ENCODE measurements around the gene CACNA1C.
"Not testable (repeated sequence)": the region's sequence is repeated elsewhere in the genome, so short reads cannot be mapped to it uniquely, and the experiment has no call there.

CACNA1C gene

GRCh38 chr12:2484141-2484776 is 431.5 kb downstream of the CACNA1C start:
- no peaks in the 10 kb centered on the region for H3K4me1 ChIP-seq (ENCODE audit: control insufficient read depth, insufficient read depth, low read length)
- H3K9me3 ChIP-seq (ENCODE audit: control insufficient read depth, low read length) = no peaks in the 10 kb centered on the region
- H3K36me3 ChIP-seq (ENCODE audit: control insufficient read depth, insufficient read depth, low read length, severe bottlenecking) = peaks cover 29% of the 10 kb centered on the region
- H3K4me3 ChIP-seq (ENCODE audit: low read length) = no peak overlapping the region
- no peak for DNase-seq (ENCODE audit: low read depth)
- no peaks in the 10 kb centered on the region for H3K27me3 ChIP-seq (replicated peaks; ENCODE audit: control insufficient read depth, insufficient read depth, low read length)
- H3K9ac ChIP-seq (ENCODE audit: low read length) = no peak overlapping the region

- Histone ChIP-seq H3K27me3 (replicated peaks; ENCODE audit: control insufficient read depth, insufficient read depth, low read length) (no peaks in the 10 kb centered on the region), H3K4me1 (ENCODE audit: control insufficient read depth, insufficient read depth, low read length) (no peaks in the 10 kb centered on the region), H3K9me3 (ENCODE audit: control insufficient read depth, low read length) (no peaks in the 10 kb centered on the region), H3K9ac (ENCODE audit: low read length) (no peak overlapping the region), H3K36me3 (ENCODE audit: control insufficient read depth, insufficient read depth, low read length, severe bottlenecking) (peaks cover 29% of the 10 kb centered on the region), H3K4me3 (ENCODE audit: low read length) (no peak overlapping the region)
- DNase-seq (ENCODE audit: low read depth) = no peak
Measured at GRCh38 chr12:2485681-2486080, 432.9 kb downstream of the CACNA1C start.

- Histone ChIP-seq H3K9ac (ENCODE audit: low read length) (no peak overlapping the region), H3K36me3 (ENCODE audit: control insufficient read depth, insufficient read depth, low read length, severe bottlenecking) (peaks cover 32% of the 10 kb centered on the region), H3K27me3 (replicated peaks; ENCODE audit: control insufficient read depth, insufficient read depth, low read length) (no peaks in the 10 kb centered on the region), H3K4me3 (ENCODE audit: low read length) (no peak overlapping the region), H3K4me1 (ENCODE audit: control insufficient read depth, insufficient read depth, low read length) (no peaks in the 10 kb centered on the region), H3K9me3 (ENCODE audit: control insufficient read depth, low read length) (no peaks in the 10 kb centered on the region)
- no peak for DNase-seq (ENCODE audit: low read depth)
Measured at GRCh38 chr12:2486796-2487195, 434.0 kb downstream of the CACNA1C start.

GRCh38 chr12:2487278-2487677 is 434.5 kb downstream of the CACNA1C start:
- Histone ChIP-seq H3K4me3 (ENCODE audit: low read length) (no peak overlapping the region), H3K9me3 (ENCODE audit: control insufficient read depth, low read length) (no peaks in the 10 kb centered on the region), H3K4me1 (ENCODE audit: control insufficient read depth, insufficient read depth, low read length) (no peaks in the 10 kb centered on the region), H3K36me3 (ENCODE audit: control insufficient read depth, insufficient read depth, low read length, severe bottlenecking) (peaks cover 35% of the 10 kb centered on the region), H3K9ac (ENCODE audit: low read length) (no peak overlapping the region), H3K27me3 (replicated peaks; ENCODE audit: control insufficient read depth, insufficient read depth, low read length) (no peaks in the 10 kb centered on the region)
- DNase-seq (ENCODE audit: low read depth) = peak; percentile 63

- Histone ChIP-seq H3K9me3 (ENCODE audit: control insufficient read depth, low read length) (no peaks in the 10 kb centered on the region), H3K4me1 (ENCODE audit: control insufficient read depth, insufficient read depth, low read length) (no peaks in the 10 kb centered on the region), H3K9ac (ENCODE audit: low read length) (no peak overlapping the region), H3K27me3 (replicated peaks; ENCODE audit: control insufficient read depth, insufficient read depth, low read length) (no peaks in the 10 kb centered on the region), H3K36me3 (ENCODE audit: control insufficient read depth, insufficient read depth, low read length, severe bottlenecking) (peaks cover 38% of the 10 kb centered on the region), H3K4me3 (ENCODE audit: low read length) (no peak overlapping the region)
- no peak for DNase-seq (ENCODE audit: low read depth)
Measured at GRCh38 chr12:2488131-2488530, 435.3 kb downstream of the CACNA1C start.

- no peak for DNase-seq (ENCODE audit: low read depth)
- no peaks in the 10 kb centered on the region for H3K4me1 ChIP-seq (ENCODE audit: control insufficient read depth, insufficient read depth, low read length)
- H3K9ac ChIP-seq (ENCODE audit: low read length) = no peak overlapping the region
- no peaks in the 10 kb centered on the region for H3K9me3 ChIP-seq (ENCODE audit: control insufficient read depth, low read length)
- H3K4me3 ChIP-seq (ENCODE audit: low read length) = no peak overlapping the region
- H3K27me3 ChIP-seq (replicated peaks; ENCODE audit: control insufficient read depth, insufficient read depth, low read length) = no peaks in the 10 kb centered on the region
- H3K36me3 ChIP-seq (ENCODE audit: control insufficient read depth, insufficient read depth, low read length, severe bottlenecking) = peaks cover 41% of the 10 kb centered on the region
Measured at GRCh38 chr12:2488596-2488995, 435.8 kb downstream of the CACNA1C start.

GRCh38 chr12:2489275-2489674 is 436.5 kb downstream of the CACNA1C start:
- Histone ChIP-seq H3K36me3 (ENCODE audit: control insufficient read depth, insufficient read depth, low read length, severe bottlenecking) (peaks cover 41% of the 10 kb centered on the region), H3K9me3 (ENCODE audit: control insufficient read depth, low read length) (no peaks in the 10 kb centered on the region), H3K27me3 (replicated peaks; ENCODE audit: control insufficient read depth, insufficient read depth, low read length) (no peaks in the 10 kb centered on the region), H3K4me3 (ENCODE audit: low read length) (no peak overlapping the region), H3K9ac (ENCODE audit: low read length) (no peak overlapping the region), H3K4me1 (ENCODE audit: control insufficient read depth, insufficient read depth, low read length) (peaks cover 4% of the 10 kb centered on the region)
- DNase-seq (ENCODE audit: low read depth) = no peak

- peaks cover 20% of the 10 kb centered on the region for H3K4me1 ChIP-seq (ENCODE audit: control insufficient read depth, insufficient read depth, low read length)
- H3K9ac ChIP-seq (ENCODE audit: low read length) = no peak overlapping the region
- no peaks in the 10 kb centered on the region for H3K9me3 ChIP-seq (ENCODE audit: control insufficient read depth, low read length)
- H3K4me3 ChIP-seq (ENCODE audit: low read length) = no peak overlapping the region
- no peak for DNase-seq (ENCODE audit: low read depth)
- H3K36me3 ChIP-seq (ENCODE audit: control insufficient read depth, insufficient read depth, low read length, severe bottlenecking) = peaks cover 40% of the 10 kb centered on the region
- no peaks in the 10 kb centered on the region for H3K27me3 ChIP-seq (replicated peaks; ENCODE audit: control insufficient read depth, insufficient read depth, low read length)
Measured at GRCh38 chr12:2490831-2491230, 438.0 kb downstream of the CACNA1C start.

- H3K9me3 ChIP-seq (ENCODE audit: control insufficient read depth, low read length); H3K27me3 ChIP-seq (replicated peaks; ENCODE audit: control insufficient read depth, insufficient read depth, low read length); H3K4me3 ChIP-seq (ENCODE audit: low read length); DNase-seq (ENCODE audit: low read depth); H3K9ac ChIP-seq (ENCODE audit: low read length): not testable (repeated sequence)
- Histone ChIP-seq H3K36me3 (ENCODE audit: control insufficient read depth, insufficient read depth, low read length, severe bottlenecking) (peaks cover 35% of the 10 kb centered on the region), H3K4me1 (ENCODE audit: control insufficient read depth, insufficient read depth, low read length) (peaks cover 20% of the 10 kb centered on the region)
Measured at GRCh38 chr12:2491349-2491748, 438.6 kb downstream of the CACNA1C start.

GRCh38 chr12:2492236-2492635 is 439.4 kb downstream of the CACNA1C start:
- DNase-seq (ENCODE audit: low read depth) = no peak
- H3K36me3 ChIP-seq (ENCODE audit: control insufficient read depth, insufficient read depth, low read length, severe bottlenecking) = peaks cover 28% of the 10 kb centered on the region
- H3K9me3 ChIP-seq (ENCODE audit: control insufficient read depth, low read length) = no peaks in the 10 kb centered on the region
- H3K4me1 ChIP-seq (ENCODE audit: control insufficient read depth, insufficient read depth, low read length) = peaks cover 20% of the 10 kb centered on the region
- no peak overlapping the region for H3K9ac ChIP-seq (ENCODE audit: low read length)
- H3K27me3 ChIP-seq (replicated peaks; ENCODE audit: control insufficient read depth, insufficient read depth, low read length) = no peaks in the 10 kb centered on the region
- H3K4me3 ChIP-seq (ENCODE audit: low read length) = no peak overlapping the region

GRCh38 chr12:2493086-2493485 is 440.3 kb downstream of the CACNA1C start:
- Histone ChIP-seq H3K4me1 (ENCODE audit: control insufficient read depth, insufficient read depth, low read length) (peaks cover 20% of the 10 kb centered on the region), H3K4me3 (ENCODE audit: low read length) (no peak overlapping the region), H3K9ac (ENCODE audit: low read length) (no peak overlapping the region), H3K36me3 (ENCODE audit: control insufficient read depth, insufficient read depth, low read length, severe bottlenecking) (peaks cover 27% of the 10 kb centered on the region), H3K9me3 (ENCODE audit: control insufficient read depth, low read length) (no peaks in the 10 kb centered on the region), H3K27me3 (replicated peaks; ENCODE audit: control insufficient read depth, insufficient read depth, low read length) (no peaks in the 10 kb centered on the region)
- DNase-seq (ENCODE audit: low read depth) = no peak
